SK-N-DZ (cell line): ENCODE measurements around the gene ETV3.

Source experiments
- DNase-seq: peaks from one replicate; pipeline ENCODE4 v3.0.0-alpha.2; 2015; ENCODE audit warnings: low spot score

The ETV3 gene

DNA sequence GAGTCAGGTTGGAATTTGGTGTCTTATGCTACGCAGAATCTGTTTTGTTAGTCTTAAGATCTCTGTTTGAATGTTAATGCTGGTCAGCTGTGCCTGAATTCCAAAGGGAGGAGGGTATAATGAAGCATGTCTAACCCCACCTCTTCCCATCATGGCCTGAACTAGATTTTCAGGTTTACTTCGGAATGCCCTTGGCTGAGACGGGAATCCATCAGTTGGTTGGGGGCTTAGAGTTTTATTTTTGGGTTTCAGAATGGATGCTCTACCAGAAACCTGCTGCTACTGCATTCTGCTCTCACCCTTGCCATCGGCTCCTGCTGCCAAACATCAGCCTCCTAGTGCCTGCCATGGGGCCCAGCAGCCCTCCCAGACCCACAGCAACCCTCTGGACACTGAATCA, 24.1 kb upstream of the ETV3 start:
- no peak for DNase-seq

DNA sequence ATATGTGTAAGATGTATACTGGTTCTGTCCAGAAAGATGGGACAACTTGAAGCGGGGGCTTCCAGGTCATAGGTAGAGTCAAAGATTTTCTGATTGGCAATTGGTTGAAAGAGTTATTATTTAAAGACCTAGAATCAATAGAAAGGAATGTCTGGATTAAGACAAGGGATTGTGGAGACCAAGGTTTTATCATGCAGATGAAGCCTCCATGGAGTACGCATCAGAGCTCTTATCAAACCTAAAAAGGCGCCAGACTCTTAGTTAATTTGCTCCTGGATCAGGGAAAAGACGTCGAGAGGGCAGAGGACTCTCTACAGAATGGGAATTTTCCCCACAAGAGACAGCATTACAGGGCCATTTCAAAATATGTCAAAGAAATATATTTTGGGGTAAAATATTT, 23.7 kb upstream of the ETV3 start:
- no peak for DNase-seq

DNA sequence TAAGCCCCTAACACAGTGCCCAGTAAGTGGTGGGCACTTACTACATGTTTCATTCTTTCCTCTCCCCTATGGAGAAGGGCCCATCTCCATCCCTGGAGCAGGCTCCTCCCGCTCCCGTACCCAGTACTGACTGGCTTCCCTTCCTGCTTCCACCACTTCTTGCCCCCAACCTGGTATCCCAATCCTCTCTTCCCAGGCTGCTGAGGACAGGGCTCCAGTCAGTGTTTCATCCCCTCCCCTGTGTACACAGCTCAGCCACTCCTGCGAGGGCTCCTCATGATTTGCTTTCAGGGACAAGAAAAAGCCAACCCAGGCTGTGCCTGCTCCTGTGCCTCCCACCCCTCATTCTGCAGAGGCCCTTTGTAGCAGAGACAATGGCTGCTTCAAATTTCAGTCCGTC, 20.8 kb upstream of the ETV3 start:
- no peak for DNase-seq

DNA sequence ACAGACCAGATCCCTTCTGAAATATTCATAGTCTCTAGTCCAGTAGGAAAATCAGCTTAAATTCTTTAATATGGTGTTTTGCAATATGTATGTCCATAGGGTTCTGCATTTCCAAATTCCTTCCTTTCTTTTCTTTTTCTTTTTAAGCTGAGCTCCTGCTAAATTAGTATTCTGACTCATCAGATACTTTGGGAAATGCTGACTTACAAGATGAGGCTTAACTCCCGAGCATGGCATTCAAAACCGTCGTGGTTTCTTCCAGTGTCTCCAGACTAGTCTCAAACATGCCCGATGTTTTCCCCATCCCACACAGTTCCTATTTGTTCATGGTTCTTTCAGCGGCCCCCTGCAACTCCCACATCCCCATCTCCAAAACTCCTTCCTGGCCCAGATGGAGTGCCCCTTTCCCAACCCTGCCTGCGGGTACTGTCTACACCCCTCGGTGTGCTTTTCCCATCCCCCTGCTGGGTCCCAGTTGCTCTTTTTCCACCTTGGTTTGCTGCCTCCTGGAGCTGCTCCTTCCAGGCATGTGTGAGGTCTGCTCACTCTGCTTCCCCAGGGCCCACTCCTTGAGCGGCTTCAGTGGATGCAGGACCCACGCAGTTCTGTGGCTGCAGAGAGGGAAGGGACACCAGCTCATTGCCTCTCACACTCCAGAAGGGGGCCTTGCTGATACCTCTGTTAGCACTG, 19.5 kb upstream of the ETV3 start:
- no peak for DNase-seq

DNA sequence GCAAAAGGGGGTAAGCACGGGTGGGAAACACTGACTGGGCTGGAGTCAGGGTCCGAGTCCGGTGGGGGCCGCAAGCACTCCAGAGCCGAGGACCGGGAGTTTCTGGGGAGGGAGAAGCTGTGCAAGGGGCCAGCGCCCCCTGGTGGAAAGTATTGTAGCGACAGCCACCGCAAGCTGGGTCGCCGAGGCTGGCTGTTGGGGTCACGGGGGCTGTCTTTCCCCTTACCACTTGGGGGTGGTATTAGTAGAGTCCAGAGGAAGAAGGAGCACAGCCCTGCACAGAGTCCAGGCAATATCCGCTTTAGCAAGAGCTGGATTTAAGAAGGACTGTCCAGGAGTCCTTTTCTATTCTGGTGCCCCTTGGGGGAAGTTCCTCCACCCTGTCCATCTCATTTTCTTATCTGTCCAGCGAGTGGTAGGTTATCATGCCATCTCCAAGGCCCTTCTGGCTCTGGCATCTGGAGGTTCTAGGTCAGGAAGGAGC, 17.9 kb upstream of the ETV3 start:
- DNase-seq, result peak; percentile 79

DNA sequence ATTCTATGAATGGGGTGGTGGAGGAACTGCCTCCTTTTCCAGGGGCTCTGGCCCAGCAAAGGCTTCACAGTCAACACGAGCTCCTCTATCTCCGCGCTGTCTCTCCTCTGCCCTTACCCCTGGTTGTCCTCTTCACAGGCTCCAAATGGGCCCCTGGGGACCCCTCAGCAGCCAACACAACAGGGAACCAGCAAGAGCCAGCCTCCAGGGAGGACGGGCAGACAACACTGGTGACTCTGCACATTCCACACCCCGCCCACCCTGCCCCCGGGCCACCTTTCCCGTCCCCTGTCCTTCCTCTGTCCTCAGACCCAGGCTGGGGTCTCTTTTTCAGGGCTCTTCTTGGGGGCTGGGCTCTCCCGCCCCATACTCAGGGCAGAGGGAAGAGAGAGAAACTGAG, 17.5 kb upstream of the ETV3 start:
- peak; percentile 60 for DNase-seq

DNA sequence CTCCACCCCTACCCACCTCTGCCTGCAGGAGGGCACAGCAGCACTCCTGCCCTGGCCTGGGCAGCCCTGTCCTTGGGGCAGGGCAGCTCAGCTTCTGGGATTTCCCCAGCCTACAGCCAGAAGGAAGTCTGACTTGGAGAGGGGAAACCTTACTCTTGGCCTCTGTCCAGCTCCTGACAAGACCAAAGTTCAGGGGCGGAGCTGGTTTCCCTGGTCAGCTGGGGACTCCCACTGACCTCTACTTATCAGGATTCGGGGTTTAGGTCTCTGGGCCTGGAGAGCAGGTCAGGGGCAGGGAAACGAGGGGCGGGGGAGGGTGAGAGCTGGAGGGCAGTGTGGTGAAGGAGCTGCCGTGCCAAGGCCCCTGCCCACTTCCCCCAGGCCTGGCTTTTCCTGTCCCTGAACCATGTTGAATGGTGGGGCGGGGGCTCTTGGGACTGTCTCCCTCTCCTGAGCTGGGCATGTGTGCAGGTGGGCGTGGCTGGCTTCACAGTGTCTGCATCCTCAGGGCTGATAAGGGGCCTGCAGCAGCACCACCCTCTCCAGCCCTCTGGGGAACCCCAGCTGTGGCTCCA, 16.8 kb upstream of the ETV3 start:
- DNase-seq, result peak; percentile 53

DNA sequence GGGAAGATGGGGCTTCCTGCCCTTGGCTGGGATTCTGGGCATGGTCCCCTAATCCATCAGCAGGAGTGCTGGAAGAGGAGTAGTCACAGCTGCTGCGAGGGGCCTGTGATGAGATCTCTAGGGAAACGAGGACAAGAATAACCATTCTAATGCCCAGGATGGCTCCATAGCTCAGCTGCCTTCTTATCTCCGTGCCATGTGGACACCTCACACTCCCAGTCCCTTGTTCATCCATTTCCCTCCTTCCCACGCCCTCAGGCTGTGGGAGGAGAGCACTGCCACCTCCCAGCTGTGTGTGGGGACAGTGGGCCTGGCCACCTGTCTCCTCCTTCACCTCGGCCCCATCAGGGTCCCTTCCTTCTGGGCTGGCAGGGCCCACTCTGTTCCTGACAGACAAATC, 16.1 kb upstream of the ETV3 start:
- DNase-seq, result peak; percentile 38

DNA sequence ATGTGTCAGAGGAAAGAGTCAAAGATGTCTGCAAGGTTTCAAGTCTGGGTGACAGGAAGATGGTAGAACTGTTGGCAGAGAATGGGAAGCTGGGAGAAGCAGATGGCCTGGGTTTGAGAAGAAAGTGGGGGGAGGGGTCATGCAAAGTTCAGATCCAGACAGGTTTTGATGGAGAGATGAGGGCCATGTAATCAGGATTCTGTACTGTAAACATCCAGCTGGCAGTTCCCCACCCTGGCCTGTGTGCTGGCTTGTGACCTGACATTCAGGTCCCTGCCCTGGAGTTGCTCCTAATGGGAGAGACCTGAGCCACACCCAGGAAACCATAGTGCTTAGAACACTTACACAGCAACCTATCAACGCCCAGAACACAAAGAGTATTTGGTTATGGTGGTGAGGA, 15.6 kb upstream of the ETV3 start:
- peak; percentile 85 for DNase-seq

DNA sequence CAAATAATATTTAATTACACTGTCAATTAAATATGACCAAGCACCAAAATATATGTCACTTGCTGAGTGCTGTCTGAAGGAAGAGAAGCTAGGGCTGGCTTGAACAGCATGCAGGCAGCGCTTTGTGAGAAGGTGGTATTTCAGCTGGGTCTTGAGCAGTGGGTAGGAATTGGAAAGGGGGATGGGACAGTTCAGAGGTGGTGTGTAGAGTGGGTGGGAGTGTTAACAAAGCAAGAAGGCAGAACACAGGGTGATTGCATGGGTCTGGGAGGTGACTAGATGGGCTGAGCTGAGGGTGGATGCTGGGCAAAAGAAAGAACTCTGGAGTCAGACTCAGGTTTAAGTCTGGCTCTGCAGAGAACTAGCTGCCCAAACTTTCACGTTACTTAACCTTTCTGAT, 14.3 kb upstream of the ETV3 start:
- no peak for DNase-seq

DNA sequence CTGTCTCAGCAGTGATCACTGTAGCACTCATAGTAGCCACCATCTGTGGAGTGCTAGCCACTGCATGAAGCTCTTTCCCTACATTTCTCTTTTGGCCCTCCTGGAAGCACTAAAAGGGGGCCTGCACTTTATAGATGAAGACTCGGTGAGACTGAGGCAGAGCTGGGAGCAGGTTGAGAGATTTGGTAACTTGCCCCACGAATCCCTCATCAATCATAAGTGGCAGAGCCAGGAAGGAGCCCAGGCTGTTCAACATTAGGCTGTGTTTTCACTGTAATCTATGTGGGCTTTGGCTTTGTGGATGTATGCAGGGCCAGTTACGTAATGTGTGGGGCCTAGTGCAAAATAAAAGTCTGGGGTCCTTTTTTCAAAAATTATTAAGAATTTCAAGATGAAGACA, 13.3 kb upstream of the ETV3 start:
- DNase-seq, result no peak

DNA sequence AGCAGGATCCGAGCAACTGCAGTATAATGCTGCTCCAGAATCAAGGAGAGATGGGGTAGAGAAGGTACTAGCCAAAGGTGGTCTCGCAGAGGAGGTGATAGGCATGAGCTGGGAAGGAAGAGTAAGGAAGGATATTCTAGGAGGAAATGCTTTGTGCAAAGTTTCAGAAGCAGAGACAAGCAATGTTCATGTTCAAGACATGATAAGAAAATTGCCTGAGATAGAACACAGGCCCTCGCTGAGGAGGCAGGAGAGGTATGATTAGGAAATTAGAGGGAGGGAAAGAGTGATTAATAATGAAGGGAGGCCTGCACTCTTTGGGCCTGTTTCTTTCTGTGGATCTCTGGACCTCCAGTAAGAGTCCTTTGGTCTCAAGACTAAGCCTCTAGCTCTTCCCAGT, 12.9 kb upstream of the ETV3 start:
- peak; percentile 58 for DNase-seq

DNA sequence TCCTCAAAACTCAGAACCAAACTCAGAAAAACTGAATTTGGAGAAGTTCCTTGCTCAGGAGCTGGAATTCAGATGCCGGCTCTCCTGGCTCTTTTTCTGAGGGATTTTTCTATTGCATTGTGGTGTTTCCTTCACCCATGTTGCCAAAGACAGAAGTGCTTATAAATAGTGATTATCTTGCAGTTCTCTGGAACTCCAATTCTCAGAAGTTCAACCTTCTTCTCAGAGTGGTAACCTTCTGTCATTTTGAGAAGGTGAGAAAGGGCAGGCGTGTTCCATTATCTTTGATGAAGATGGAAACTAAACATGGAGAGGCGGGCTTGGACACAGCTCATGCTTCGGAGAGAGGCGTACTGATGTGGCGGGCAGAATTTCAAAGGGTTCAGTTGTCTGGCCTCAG, 12.4 kb upstream of the ETV3 start:
- DNase-seq, result no peak

DNA sequence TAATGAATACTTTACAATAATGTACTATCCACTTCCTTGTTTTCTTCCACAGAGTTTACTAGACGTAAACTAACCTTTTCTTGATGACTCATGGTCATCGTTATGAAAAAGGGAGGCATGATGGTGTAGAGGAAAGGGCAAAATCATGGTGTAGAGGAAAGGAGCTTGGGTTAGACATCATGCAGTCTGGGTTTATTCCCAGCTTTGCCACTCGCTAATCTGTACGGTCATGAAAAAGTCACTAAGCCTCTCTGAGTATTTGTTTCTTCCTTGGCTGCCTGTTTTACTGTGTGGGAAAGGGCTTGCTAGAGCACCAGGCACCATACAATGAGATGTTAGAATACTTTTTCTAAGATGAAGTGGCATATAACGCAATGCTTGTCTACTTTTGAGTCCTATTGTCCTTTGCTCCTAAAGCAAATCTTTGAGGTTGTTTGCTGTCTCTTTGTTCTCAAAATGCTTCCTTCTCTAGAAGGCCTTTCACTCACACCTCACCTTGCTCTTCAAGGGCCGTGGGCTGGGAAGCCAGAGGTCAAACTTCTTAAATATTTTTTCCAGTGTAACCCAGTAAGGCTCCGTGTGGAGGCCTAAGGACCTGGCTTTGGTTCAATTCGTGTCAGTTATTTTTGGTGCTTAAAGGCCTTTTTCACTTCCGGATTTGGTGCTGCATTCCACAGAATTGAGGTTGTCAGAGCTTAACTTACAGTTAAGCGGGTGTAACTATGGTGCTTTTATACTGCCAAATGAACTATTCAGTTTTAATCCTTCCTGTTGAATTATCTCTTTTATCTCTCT, 9.9 kb upstream of the ETV3 start:
- DNase-seq, result no peak

DNA sequence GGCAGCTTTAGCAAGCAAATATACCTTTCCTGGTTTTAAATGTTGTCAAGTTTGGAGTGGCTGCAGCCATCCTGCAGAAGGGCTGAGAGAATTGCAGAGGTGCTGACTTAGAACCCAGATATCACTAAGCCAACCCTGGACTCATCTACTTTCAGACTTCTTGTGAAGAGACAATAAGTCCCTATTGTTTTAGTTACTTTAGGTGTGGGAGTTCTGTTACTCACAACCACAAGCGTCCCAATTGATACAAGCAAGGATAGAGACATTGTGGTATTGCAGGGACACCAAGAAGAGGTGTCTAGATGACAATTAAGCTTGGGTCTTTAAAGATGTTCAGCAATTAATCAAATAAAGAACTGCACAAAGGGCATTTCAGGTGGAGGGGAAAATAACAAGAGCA, 8.8 kb upstream of the ETV3 start:
- no peak for DNase-seq

DNA sequence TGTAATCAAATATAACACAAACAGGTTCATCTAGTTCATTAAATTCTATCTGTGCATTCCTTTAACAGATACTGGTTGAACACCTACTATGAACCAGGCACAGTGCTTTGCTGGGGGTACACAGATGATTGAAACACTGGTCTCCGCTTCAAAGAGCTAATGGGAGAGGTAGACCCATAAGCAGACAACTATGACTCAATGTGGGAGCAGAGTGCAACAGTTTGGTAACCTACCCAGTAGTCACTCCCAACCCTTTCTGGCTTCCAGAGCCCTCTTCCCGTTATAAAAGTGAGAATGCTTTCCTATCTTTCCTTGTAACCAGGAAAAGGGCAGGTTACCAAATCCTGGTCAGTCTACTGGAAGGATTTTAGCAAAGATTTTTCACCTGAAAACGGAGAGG, 8.0 kb upstream of the ETV3 start:
- DNase-seq, result no peak

DNA sequence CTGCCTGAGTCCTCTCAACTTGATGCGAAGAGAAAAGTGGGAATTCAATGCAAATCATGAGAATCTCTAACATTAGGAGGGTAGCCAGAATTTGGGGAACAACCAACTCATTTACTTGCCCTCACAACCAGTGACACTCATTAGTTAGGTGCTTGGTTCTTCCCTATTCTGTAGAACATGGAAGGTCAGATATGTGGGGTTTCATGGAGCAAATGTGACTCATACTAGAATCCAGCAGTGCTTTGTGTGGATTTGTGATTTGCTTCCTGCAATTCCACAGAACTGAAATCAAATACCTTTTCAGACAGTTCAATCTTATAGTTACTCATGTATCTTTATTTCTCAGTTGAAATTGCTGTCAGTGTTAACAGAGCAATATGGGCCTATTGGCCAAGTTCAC, 6.9 kb upstream of the ETV3 start:
- DNase-seq, result no peak

DNA sequence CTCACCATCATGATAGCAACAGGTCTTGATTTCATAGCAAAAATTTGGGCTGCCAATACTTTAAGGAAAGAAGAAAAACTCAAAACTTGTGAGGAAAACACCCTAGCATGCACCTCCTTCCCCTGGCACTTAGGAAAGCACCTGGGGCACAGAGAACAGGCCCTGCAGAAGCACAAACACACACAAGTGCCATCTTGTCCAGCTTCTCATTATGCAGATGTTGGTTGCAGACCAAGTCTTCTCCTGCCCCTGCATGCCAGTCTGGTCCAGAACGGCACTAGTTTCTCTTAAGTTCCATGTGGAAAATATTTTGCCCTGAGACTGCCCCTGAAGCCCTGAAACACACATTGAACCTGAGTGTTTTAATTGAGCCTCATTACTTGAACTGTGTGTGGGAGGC, 6.3 kb upstream of the ETV3 start:
- no peak for DNase-seq

DNA sequence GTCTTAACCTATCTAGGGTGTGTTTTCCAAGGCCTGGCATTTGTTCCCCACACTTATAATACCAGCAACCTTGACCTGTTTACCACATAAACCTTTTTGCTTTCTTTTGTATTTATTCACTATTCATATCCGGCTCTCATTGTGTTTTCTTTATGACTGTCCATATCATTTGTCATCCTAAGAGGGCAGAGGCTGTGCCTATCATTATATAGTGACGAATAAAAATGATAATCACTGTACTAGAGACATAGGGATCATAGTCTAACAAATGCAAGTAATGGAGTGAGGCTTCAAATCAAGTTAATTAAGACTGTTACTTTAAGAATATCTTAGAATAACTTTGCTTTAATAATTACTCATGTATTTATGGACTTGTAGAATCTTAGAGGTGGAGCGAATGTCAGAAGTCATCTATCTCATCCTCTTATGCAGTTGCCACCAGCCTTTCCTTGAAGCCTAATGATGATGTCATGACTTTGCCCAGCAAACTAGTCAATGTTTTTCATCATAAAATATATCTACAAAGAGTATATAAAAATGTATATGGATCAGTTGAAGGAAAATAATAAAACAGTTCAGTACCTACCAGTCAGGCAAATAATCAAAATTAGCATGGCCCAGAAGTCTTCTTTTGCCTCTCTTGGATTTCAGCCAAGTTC, 4.7 kb upstream of the ETV3 start:
- no peak for DNase-seq

DNA sequence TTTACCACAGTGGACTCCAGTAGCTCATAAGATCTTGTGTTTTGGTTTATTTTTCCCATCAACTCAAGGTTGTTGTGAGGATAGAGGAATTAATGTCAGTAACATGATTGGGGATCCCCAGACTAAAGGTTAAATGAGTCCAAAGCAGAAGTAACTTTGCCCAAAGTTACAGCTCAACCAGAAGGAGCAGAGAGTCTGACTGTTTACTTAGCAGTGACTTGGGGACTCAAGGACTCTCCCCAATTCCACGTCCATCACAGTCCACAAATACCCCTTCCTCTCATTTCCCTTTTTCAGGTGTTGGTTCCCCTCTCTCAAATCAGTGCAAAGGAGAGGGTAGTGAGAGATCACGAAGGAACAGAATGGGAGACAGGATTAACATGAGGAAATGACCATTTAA, 4.0 kb upstream of the ETV3 start:
- DNase-seq, result no peak

DNA sequence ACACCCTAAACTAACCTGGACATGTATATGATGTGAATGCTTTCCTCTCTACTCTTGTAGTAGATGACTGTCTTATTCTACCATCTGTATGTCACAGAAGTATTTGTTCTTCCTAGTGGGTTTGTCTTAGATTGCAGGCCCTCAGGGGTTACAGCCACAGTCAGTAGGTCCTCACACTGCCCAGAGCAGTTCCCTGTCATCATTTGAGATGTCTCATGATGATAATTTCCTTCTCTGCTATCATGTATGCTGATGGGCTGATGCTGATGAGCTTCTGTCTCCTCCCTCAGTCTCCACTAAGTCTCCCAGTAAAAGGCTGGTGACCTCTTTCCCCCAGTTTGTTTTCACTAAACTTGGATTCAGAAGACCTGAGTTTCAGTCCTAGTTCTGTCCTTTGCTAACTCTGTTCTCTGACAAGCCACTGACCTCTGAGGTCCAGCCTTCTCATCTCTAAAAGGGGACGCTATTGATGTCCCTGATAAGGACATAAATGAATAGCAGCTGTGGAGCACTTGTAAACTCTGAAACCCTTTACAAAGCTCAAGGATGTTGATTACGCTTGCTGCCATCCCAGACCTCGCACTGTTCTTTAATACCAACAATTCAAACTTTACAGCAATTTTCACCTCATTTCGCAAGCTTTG, 3.1 kb upstream of the ETV3 start:
- DNase-seq, result peak; percentile 76

DNA sequence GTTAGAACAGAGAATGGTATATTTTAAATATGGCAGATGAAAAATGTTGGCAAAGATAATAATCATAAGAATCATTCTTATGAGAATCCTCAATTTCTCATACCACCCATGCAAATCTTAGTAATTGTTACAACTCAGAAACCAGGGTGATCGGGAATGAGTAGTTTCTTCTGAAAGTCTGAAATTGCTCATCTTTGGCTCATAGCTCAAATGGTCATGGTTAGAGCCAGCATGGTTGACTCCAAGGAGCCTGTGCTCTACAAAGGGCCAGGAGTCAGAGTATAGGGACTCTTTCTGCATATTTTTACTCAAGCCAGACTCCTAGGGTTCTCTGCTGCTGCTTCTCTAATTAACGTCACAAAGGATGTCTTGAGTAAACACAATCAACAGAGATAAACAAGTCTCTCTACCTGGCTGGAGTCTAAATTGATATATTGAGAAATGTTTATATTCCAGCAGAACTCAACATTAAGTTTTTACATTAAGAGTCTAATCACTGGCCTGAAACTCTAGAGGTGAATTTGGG, 1.9 kb upstream of the ETV3 start:
- DNase-seq, result no peak
